DOHH2 (cell line): ENCODE data around the gene PGD.

ENCODE experiments used
- H3F3A ChIP-seq: fragments of 200-600 bp; sonication (generic), shearing (Covaris generic); 2 replicates; pipeline ENCODE4 v1.6.0; 2016; ENCODE audit warnings: antibody characterized with exemption, mild to moderate bottlenecking; ENCODE audit not compliant: control insufficient read depth, insufficient read depth
- H3K27ac ChIP-seq: fragments of 200-600 bp; sonication (generic); 2 replicates; pipeline ENCODE4 v1.5.1; 2014; ENCODE audit warnings: low read depth, mild to moderate bottlenecking, low read length, moderate library complexity
- H3K27me3 ChIP-seq: fragments of 200-600 bp; sonication (generic); 2 replicates; pipeline ENCODE4 v1.6.1; 2014; ENCODE audit warnings: mild to moderate bottlenecking, low read length, mixed read lengths; ENCODE audit not compliant: control insufficient read depth
- H3K36me3 ChIP-seq: fragments of 200-600 bp; sonication (generic); 2 replicates; pipeline ENCODE4 v1.6.1; 2014; ENCODE audit warnings: mild to moderate bottlenecking, low read length, moderate library complexity, mixed read lengths; ENCODE audit not compliant: control insufficient read depth
- H3K4me1 ChIP-seq: fragments of 200-600 bp; sonication (generic); 2 replicates; pipeline ENCODE4 v1.6.1; 2014; ENCODE audit warnings: mild to moderate bottlenecking, low read length, mixed read lengths; ENCODE audit not compliant: control insufficient read depth
- H3K4me2 ChIP-seq: fragments of 200-600 bp; sonication (generic); 2 replicates; pipeline ENCODE4 v1.6.0; 2014; ENCODE audit warnings: mild to moderate bottlenecking, low read length, moderate library complexity
- H3K4me3 ChIP-seq: fragments of 200-600 bp; sonication (generic); 2 replicates; pipeline ENCODE4 v1.5.1; 2014; ENCODE audit warnings: mild to moderate bottlenecking, low read length, mixed read lengths
- H3K79me2 ChIP-seq: fragments of 200-600 bp; sonication (generic); 2 replicates; pipeline ENCODE4 v1.6.1; 2014; ENCODE audit warnings: mild to moderate bottlenecking, low read length, mixed read lengths; ENCODE audit not compliant: control insufficient read depth
- H3K9me2 ChIP-seq: fragments of 200-600 bp; sonication (generic); replicated peaks from 2 replicates; pipeline ENCODE4 v1.6.1; 2014; ENCODE audit warnings: mild to moderate bottlenecking, low read length, mixed read lengths; ENCODE audit not compliant: control insufficient read depth
- H3K9me3 ChIP-seq: fragments of 200-600 bp; sonication (generic); 2 replicates; pipeline ENCODE4 v1.6.1; 2014; ENCODE audit warnings: antibody characterized with exemption, low read length, mixed read lengths; ENCODE audit not compliant: control insufficient read depth, insufficient read depth
- H4K20me1 ChIP-seq: fragments of 200-600 bp; sonication (generic); 2 replicates; pipeline ENCODE4 v1.6.0; 2014; ENCODE audit warnings: low read depth, mild to moderate bottlenecking, antibody characterized with exemption, low read length, moderate library complexity; ENCODE audit not compliant: control insufficient read depth, insufficient read depth
- EZH2phosphoT487 ChIP-seq: fragments of 200-600 bp; sonication (generic); IDR thresholded peaks from 2 replicates; pipeline ENCODE4 v1.6.1; 2017; ENCODE audit warnings: borderline replicate concordance, mild to moderate bottlenecking, antibody characterized with exemption, low read length, moderate library complexity, mixed read lengths
- TF ChIP-seq, protein P1 (sequence below): fragments of 200-600 bp; sonication (generic); IDR thresholded peaks from one replicate; pipeline ENCODE4 v1.5.1; 2014; ENCODE audit warnings: antibody characterized with exemption, mild to moderate bottlenecking, low read depth, low read length; ENCODE audit not compliant: poor library complexity, severe bottlenecking

PGD gene

DNA sequence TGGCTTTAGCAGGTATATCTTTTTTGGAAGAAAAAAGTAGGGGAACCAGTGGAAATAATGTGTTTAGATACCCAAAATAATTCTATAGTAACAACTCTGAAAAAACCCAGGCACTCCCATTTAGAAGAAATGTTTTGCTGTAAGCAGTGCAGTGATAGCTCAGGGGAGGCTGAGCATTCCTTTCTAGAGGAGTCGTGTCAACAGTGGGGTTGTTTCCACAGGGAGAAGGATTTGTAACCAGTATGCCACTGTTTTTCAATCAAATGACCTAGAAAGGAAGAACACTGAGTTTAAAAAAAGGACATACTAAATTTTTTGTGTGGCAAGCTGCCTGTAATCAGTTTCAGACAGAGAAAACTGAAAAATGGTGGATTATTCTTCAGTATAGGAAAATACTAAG lies 2.4 kb downstream of the PGD start:
- no peaks in the 10 kb centered on the region for H3K9me2 ChIP-seq
- TF ChIP-seq, protein P1, sequence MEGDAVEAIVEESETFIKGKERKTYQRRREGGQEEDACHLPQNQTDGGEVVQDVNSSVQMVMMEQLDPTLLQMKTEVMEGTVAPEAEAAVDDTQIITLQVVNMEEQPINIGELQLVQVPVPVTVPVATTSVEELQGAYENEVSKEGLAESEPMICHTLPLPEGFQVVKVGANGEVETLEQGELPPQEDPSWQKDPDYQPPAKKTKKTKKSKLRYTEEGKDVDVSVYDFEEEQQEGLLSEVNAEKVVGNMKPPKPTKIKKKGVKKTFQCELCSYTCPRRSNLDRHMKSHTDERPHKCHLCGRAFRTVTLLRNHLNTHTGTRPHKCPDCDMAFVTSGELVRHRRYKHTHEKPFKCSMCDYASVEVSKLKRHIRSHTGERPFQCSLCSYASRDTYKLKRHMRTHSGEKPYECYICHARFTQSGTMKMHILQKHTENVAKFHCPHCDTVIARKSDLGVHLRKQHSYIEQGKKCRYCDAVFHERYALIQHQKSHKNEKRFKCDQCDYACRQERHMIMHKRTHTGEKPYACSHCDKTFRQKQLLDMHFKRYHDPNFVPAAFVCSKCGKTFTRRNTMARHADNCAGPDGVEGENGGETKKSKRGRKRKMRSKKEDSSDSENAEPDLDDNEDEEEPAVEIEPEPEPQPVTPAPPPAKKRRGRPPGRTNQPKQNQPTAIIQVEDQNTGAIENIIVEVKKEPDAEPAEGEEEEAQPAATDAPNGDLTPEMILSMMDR, result no peak
- TF ChIP-seq EZH2phosphoT487, result no peak
- H3K27ac ChIP-seq, result no peak overlapping the region
- H3K9me3 ChIP-seq, result no peaks in the 10 kb centered on the region
- no peak overlapping the region for H3K4me3 ChIP-seq
- H3K27me3 ChIP-seq, result no peaks in the 10 kb centered on the region
- H3K4me1 ChIP-seq, result peaks cover 20% of the 10 kb centered on the region
- H3K36me3 ChIP-seq, result peaks cover 58% of the 10 kb centered on the region
- peaks cover 31% of the 10 kb centered on the region for H3K79me2 ChIP-seq
- H3K4me2 ChIP-seq, result no peak overlapping the region
- no peaks in the 10 kb centered on the region for H3F3A ChIP-seq
- 0 out of 2 replicates have a peak, but pooled peaks cover 8% of the 10 kb centered on the region for H4K20me1 ChIP-seq

DNA sequence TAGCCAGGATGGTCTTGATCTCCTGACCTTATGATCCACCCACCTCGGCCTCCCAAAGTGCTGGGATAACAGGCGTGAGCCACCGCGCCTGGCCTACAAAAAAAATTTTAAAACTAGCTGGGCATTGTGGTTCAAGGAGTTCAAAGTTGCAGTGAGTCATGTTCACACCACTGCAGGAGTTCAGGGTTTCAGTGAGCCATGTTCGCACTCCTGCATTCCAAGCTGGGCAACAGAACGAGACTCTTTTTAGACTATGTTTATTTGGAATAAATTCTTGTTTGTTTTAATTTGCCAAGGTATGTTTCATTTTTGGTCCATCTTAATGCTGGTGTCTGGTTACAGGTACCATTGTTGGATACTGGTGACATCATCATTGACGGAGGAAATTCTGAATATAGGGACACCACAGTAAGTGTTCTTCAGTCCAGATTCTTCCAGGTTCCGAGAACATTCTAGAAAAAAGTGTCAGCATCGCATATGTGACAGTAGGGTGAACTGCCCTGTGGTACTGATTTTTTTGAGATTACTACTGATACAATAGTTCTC lies 3.9 kb downstream of the PGD start:
- Histone ChIP-seq H3K4me1 (peaks cover 20% of the 10 kb centered on the region), H3K27ac (no peak overlapping the region), H3K9me2 (no peaks in the 10 kb centered on the region), H3K4me3 (no peak overlapping the region), H3K27me3 (no peaks in the 10 kb centered on the region), H3K9me3 (no peaks in the 10 kb centered on the region), H3F3A (no peaks in the 10 kb centered on the region), H3K36me3 (peaks cover 73% of the 10 kb centered on the region), H4K20me1 (0 out of 2 replicates have a peak, but pooled peaks cover 8% of the 10 kb centered on the region), H3K79me2 (peaks cover 31% of the 10 kb centered on the region), H3K4me2 (no peak overlapping the region)
- no peak for TF ChIP-seq EZH2phosphoT487
- TF ChIP-seq, protein P1, result no peak

DNA sequence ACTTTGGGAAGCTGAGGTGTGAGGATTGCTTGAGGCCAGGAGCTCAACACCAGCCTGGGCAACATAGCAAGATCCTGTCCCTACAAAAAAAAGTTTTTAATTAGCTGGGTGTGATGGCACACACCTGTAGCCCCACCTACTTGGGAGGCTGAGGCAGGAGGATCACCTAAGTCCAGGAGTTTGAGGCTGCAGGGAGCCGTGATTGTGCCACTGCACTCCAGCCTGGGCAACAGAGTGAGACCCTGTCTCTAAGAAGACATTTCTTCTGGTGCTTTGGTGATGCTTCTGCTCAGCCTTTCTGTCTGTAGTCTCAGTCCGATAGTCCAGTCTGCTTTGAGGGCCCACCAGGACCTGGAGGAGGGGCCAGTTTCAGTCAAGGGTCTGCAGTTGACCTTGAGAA lies 8.3 kb downstream of the PGD start:
- Histone ChIP-seq H3K27ac (no peak overlapping the region), H4K20me1 (no peaks in the 10 kb centered on the region), H3K4me3 (no peak overlapping the region), H3K4me2 (no peak overlapping the region), H3K9me2 (no peaks in the 10 kb centered on the region), H3F3A (no peaks in the 10 kb centered on the region), H3K9me3 (no peaks in the 10 kb centered on the region), H3K36me3 (peaks cover 89% of the 10 kb centered on the region), H3K27me3 (no peaks in the 10 kb centered on the region), H3K4me1 (no peaks in the 10 kb centered on the region), H3K79me2 (peaks cover under 1% of the 10 kb centered on the region)
- TF ChIP-seq EZH2phosphoT487, result no peak
- TF ChIP-seq, protein P1, result no peak
